ENCODE results near the gene ARHGAP33. TPM values are rescaled to one million over a fixed set of nuclear protein-coding genes. Genes with fewer than 3 reads are reported as not detected.
A peak's percentile ranks its signal among the peaks of the same experiment; 100 is the strongest.

The ARHGAP33 gene
- total and polyA plus RNA-seq, 10 of the 15 experiments (the other 5 are each of a cell fraction or from before 2014, with no cell fraction given): 0.05 to 22.9 (median 2.3) TPM; not detected in 1

GRCh38 chr19:35755550-35756376 lies 19.6 kb upstream of the ARHGAP33 start:
- peaks cover 15% of the 10 kb centered on the region for H3K4me1 ChIP-seq (ENCODE audit: control insufficient read depth, insufficient read depth, low read length)
- peaks cover 11% of the 10 kb centered on the region for H3K79me2 ChIP-seq (ENCODE audit: control insufficient read depth, insufficient read depth, low read length)
- no peaks in the 10 kb centered on the region for H3K9me3 ChIP-seq (replicated peaks; ENCODE audit: control insufficient read depth, insufficient read depth, low read length)
- SMC1A ChIA-PET (ENCODE audit: uncharacterized antibody, unreplicated experiment): no interaction called here
- in situ Hi-C loops (cut with MboI): no loop called here
- no peak for ATAC-seq
- DNase-seq (ENCODE audit: low read depth, low spot score): no peak
- H3K4me2 ChIP-seq (ENCODE audit: control insufficient read depth, insufficient read depth): peak overlapping the region; percentile 25; the same call in 1 of the 2 replicates
- no peak overlapping the region for H3K4me3 ChIP-seq
- no peak overlapping the region for H3K9ac ChIP-seq (ENCODE audit: control insufficient read depth, insufficient read depth, low read length)
- POLR2A ChIA-PET: interaction anchor here (0.6 to 2.2 kb wide), 2 partner anchors 7 to 11 kb away, joined by 4 to 18 read pairs; partner anchors contain the start of genes PSENEN and U2AF1L4
- H3K27me3 ChIP-seq (replicated peaks in 1 of 2; ENCODE audit: control insufficient read depth in 2 of 2, insufficient read depth in 2 of 2, low read length in 1 of 2): no peaks in the 10 kb centered on the region
- H3K27ac ChIP-seq (ENCODE audit: control insufficient read depth, insufficient read depth): no peak overlapping the region
- H2AFZ ChIP-seq (ENCODE audit: control insufficient read depth, low read depth, low read length): no peak overlapping the region
- RAD21 ChIA-PET (ENCODE audit: unreplicated experiment): no interaction called here
- 74% methylated on average over 69 of the region's 74 CpGs for WGBS (ENCODE audit: insufficient coverage, insufficient replicate concordance, low lambda C conversion rate, missing lambda C conversion rate)
- TF ChIP-seq KAT2A (conservative IDR thresholded peaks at IDR 0.05; ENCODE audit: control insufficient read depth, low read depth, low read length) (no peak), POLR2A (IDR thresholded peaks at IDR 0.05; ENCODE audit: low read depth, low read length) (no peak), PAX5 (IDR thresholded peaks at IDR 0.05; ENCODE audit: borderline replicate concordance, low read depth, low read length) (no peak), TCF7 (IDR thresholded peaks at IDR 0.05; ENCODE audit: borderline replicate concordance) (no peak), NRF1 (conservative IDR thresholded peaks at IDR 0.05; ENCODE audit: low read depth, low read length) (no peak), USF1 (IDR thresholded peaks at IDR 0.05; ENCODE audit: borderline replicate concordance, extremely low read length, insufficient read depth, low read depth, low read length) (no peak), RELB (IDR thresholded peaks at IDR 0.05; ENCODE audit: low read depth) (no peak), TARDBP (IDR thresholded peaks at IDR 0.05; ENCODE audit: borderline replicate concordance) (no peak), IKZF1 (conservative IDR thresholded peaks at IDR 0.05) (no peak), HCFC1 (IDR thresholded peaks at IDR 0.05; ENCODE audit: low read length) (no peak), STAT1 (conservative IDR thresholded peaks at IDR 0.05) (no peak), MTA3 (IDR thresholded peaks at IDR 0.05; ENCODE audit: borderline replicate concordance, low read length) (no peak), CTCF (IDR thresholded peaks at IDR 0.05 in 2 of 3, conservative IDR thresholded peaks at IDR 0.05 in 1 of 3; ENCODE audit: control insufficient read depth in 2 of 3, extremely low read depth in 1 of 3, insufficient read depth in 1 of 3, low read depth in 3 of 3, low read length in 3 of 3) (no peak)
- TF ChIP-seq, protein P1, sequence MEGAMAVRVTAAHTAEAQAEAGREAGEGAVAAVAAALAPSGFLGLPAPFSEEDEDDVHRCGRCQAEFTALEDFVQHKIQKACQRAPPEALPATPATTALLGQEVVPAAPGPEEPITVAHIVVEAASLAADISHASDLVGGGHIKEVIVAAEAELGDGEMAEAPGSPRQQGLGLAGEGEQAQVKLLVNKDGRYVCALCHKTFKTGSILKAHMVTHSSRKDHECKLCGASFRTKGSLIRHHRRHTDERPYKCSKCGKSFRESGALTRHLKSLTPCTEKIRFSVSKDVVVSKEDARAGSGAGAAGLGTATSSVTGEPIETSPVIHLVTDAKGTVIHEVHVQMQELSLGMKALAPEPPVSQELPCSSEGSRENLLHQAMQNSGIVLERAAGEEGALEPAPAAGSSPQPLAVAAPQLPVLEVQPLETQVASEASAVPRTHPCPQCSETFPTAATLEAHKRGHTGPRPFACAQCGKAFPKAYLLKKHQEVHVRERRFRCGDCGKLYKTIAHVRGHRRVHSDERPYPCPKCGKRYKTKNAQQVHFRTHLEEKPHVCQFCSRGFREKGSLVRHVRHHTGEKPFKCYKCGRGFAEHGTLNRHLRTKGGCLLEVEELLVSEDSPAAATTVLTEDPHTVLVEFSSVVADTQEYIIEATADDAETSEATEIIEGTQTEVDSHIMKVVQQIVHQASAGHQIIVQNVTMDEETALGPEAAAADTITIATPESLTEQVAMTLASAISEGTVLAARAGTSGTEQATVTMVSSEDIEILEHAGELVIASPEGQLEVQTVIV (IDR thresholded peaks at IDR 0.05; ENCODE audit: borderline replicate concordance, partially characterized antibody): no peak
- H3K36me3 ChIP-seq (ENCODE audit: control insufficient read depth in 2 of 2, insufficient read depth in 2 of 2, low read length in 1 of 2): peaks cover 0 to 2% of the 10 kb centered on the region in 2 experiments; a peak in 2 of 4 replicates
- no peaks in the 10 kb centered on the region for H4K20me1 ChIP-seq (ENCODE audit: control insufficient read depth, insufficient read depth)
- FAIRE-seq: no peak
- CTCF ChIA-PET: no interaction called here
- intact Hi-C loops (cut with micrococcal nuclease; ENCODE audit: unreplicated experiment): no loop called here
- no TSS peak for BruUV-seq (replicated peaks)
